GM19023 (cell line): ENCODE measurements around the gene CELF5.
"Not testable (repeated sequence)": the region's sequence is repeated elsewhere in the genome, so short reads cannot be mapped to it uniquely, and the experiment has no call there.

ENCODE experiments used
- ATAC-seq: cut with Tn5 transposase; IDR thresholded peaks from one replicate; pipeline ENCODE4 v1.9.1; 2021; ENCODE audit warnings: mild to moderate bottlenecking, moderate library complexity; ENCODE audit not compliant: unreplicated experiment

CELF5 gene

DNA sequence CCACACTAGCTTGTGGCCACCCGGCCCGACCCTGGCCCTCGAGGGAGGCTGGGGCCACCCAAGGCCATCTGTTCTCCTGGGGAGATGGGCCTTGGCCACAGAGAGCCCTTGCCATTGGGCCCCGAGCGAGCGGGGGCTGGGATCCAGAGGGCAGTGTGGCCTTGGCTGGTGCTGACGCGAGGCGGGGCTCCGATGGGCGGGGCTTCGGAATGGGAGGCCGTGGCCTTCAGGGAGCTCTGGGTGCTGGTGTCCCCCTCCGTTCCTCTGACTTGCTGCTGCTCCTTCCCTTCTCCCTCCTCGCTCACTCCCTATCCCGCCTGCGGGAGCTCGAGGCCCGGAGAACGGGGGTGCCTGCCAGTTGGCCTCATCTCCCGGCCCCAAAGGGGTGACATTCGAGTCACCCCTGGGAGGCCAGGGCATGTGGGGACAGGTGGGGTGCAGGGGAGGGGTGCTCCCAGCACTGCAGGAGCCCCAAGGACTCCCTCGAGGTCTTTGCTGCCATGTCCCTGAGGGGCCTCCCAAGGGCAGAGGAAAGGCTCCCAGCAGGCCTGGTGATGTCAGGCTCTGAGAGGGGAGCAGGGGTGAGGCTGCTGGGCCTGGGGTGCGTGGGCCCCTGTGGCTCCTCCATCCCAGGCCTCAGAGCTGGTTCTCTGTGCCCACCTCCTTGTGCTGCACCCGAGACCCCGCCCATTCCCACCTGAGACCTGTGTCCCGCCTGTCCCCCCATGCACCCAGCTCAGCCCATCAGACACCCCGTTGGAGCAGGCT is 34.6 kb upstream of the CELF5 start:
- ATAC-seq = no peak

DNA sequence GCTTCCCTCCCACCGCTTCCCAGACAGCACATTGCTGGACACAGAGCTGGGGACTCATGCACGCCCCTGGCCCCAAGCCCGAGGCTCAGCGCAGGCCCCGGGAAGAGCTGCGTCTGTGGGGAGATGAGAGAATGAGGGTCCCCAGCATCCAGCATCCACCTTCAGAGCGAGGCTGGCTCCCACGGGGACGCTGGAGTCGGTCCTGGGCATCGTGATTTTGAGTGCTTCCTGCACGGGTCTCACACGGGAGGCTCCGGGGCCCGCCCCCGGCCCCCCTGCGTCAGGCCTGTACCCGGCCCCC is 34.0 kb upstream of the CELF5 start:
- no peak for ATAC-seq

DNA sequence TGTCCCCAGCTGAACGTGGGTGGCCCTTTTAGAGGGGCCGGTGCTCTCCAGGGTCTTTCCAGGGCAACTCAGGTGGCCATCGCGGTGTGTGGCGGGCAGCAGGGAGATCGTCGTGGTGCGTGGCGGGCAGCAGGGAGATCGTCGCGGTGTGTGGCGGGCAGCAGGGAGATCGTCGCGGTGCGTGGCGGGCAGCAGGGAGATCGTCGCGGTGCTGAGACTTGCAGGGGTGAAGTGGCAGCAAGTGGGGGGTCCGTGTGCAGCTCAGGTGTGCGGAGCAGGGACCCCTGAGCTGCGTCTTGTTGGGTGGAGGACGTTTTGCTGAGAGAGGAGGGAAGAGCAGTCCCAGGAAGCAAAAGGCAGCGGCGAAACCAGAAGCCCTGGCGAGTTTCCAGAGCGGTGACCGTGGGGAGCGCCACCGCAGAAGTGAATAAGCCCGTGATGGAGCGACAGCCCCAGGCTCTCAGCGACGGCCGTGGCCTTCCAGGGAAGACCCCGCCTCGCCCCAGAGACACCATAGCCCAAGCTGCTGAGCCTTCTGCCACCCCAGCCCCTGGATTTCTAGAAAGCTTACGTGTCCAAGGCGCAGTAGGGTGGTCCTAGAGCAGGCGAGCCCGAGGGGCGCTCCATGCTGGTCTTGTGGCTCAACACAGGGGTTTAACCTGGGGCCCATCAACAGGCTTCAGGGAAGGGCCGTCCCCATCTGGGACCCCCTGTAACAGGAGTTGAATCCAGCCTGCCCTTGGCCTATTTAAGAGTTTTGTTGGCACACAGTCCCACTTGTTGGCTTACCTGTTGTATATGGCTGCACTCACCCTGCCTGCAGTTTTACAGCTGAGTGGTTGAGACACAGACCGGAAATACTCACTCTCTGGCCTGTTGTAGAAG is 33.3 kb upstream of the CELF5 start:
- ATAC-seq = no peak

DNA sequence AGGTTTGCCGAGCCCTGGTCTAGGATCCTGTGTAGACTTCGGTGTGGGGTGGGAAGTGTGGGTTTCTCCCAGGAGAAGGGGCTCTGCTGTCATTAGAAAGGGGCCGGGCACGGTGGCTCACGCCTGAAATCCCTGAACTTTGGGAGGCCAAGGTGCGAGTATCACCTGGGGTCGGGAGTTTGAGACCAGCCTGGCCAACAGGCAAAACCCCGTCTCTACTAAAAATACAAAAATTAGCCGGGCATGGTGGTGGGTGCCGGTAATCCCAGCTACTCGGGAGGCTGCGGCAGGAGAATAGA is 32.7 kb upstream of the CELF5 start:
- not testable (repeated sequence) for ATAC-seq

DNA sequence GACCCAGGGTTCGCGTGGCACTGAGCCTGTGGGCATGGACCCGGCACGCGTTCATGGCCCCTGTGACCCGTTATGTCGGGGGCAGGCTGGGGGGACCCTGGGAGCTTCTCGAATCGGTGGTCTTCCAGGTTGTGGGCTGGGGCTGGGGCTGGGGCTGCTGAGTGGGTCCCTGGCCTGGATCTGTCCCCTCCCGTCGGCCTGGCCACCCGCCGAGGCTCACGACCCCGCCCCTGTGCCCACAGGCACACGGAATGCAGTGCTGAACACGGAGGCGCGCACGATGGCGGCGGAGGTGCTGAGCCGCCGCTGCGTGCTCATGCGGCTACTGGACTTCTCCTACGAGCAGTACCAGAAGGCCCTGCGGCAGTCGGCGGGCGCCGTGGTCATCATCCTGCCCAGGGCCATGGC is 32.2 kb upstream of the CELF5 start:
- ATAC-seq = no peak

DNA sequence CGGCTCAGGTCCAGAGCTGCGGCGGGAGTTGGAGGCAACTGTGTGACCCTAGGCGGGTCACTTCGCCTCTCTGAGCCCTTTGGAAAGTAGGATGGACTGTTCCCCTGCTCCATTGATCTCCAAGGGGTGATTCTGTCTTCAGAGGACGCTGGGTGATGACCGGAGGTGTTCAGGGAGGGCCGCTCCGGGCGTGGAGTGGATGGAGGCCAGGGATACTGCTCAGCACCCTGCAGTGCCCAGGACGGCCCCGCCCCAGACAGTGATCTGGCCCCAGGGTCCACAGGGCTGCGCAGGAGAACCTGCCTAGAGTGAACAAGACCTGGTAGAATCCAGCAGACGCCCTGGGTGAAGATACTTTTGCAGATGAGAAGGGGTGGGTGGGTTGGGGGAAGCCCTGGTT is 31.8 kb upstream of the CELF5 start:
- no peak for ATAC-seq

DNA sequence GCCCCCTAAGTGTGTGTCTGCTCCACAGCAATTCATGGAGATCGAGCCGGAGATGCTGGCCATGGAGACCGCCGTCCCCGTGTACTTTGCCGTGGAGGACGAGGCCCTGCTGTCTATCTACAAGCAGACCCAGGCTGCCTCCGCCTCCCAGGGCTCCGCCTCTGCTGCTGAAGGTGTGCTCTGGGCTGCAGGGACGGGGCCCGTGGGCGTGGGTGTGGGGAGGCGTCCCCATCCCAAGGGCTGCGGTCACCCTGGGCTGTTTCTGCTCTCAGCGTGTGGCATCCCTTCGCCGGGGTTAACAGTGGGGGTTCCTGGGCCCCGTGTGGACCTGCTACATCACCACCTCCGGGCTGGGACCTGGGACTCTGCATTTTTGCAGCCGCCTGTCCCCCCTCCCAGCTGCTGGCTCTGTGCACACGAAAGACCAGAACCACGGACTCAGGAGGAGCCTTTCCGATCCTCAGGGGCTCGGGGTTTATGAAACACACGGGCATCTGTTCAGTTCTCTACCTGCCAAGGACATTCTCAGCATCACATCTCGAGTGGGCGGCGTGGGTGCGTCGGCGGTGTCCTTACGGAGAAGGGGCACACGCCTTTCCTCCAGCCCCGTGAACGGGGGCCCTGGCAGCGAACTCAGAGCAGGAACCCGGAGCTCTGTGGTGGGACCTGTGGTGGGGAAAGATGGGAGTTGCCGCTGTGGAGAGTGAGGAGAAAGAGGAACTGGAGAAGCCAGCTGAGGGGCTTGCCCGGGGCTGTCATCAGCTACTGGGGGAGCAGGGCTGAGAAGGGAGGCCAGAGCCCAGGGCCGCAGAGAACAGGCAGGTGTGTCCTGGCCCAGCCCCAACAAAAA is 31.0 kb upstream of the CELF5 start:
- ATAC-seq = no peak

DNA sequence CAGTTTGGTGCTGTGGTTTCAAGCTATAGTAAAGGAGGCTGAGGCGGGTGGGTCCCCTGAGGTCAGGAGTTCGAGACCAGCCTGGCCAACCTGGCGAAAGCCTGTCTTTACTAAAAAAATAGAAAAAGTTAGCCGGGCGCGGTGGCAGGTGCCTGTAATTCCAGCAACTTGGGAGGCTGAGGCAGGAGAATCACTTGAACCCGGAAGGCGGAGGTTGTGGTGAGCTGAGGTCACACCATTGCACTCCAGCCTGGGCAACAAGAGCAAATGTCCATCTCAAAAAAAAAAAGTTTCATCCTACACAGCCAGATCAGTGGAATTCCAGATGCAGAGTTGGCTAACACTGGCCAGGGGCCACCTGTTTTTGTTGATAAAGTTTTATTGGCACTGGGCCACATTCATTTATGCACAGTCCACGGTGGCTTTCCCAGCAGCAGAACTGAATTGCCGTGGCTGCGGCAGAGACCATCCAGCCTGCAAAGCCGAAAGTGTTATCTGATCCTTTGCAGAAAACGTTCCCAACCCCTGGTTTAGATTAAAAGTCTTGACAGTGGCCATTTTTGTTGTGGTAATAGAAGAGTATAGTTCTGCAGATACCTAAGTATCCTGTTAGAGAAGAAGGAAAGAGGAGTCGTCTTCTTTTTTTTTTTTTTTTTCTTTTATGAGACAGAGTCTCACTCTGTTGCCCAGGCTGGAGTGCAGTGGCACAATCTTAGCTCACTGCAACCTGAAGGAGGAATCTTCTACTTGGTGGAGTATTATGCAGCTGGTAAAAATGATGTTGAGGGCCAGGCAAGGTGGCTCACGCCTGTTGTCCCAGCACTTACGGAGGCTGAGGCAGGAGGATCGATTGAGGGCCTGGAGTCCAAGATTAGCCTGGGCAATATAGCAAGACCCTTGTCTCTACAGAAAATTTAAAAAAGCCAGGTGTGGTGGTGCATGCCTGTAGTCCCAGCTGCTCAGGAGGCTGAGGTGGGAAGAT is 30.1 kb upstream of the CELF5 start:
- no peak for ATAC-seq

DNA sequence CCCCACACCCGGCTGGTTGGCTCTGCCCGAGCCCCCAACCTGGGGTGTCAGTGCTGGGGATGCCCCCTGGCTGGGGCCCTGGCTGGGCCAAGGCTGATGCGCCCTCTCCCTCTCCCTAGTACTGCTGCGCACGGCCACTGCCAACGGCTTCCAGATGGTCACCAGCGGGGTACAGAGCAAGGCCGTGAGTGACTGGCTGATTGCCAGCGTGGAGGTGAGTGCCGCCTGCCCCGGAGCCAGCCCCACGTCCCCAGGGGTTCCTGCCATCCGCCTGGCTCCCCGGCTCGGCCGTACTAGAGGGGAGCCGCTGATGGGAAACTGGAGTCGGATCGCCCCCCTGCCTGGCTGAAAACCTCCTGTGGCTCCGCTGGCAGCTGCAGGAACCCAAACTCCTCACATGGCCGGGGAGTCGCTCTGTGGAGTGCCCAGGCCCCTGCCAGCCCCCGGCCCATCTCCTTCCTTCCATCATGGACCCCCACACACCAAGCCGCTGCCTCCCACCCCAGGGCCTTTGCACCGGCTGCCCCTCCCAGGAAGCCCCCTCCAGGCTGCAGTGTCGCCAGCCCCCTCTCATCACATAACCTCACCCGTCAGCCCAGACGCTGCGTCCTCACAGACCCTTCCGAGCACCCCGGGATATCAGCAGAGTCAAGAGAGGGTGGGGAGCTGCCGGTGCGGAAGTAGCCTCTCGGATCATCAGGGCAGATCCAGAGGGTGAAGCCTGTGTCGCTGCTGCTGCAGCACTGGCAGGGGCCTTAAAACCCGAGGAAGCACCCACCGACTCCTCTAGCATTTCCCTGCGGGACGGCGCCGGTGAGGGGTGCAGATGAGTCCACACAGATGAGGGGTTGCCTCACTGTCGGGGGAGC is 28.2 kb upstream of the CELF5 start:
- ATAC-seq = no peak

DNA sequence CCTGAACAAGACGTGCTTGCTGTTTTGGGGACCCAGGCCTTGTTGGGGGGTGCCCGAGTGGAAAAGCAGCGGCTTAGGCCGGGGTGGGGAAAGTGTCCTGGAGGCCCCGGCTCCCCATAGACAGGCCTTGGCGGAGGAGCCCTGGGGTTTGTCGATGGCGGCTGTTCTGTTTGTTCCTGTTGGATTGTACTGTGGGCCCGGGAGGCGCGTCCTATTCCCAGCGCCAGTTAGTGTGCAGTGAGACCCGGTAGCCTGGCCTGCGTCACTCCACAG is 27.6 kb upstream of the CELF5 start:
- no peak for ATAC-seq

DNA sequence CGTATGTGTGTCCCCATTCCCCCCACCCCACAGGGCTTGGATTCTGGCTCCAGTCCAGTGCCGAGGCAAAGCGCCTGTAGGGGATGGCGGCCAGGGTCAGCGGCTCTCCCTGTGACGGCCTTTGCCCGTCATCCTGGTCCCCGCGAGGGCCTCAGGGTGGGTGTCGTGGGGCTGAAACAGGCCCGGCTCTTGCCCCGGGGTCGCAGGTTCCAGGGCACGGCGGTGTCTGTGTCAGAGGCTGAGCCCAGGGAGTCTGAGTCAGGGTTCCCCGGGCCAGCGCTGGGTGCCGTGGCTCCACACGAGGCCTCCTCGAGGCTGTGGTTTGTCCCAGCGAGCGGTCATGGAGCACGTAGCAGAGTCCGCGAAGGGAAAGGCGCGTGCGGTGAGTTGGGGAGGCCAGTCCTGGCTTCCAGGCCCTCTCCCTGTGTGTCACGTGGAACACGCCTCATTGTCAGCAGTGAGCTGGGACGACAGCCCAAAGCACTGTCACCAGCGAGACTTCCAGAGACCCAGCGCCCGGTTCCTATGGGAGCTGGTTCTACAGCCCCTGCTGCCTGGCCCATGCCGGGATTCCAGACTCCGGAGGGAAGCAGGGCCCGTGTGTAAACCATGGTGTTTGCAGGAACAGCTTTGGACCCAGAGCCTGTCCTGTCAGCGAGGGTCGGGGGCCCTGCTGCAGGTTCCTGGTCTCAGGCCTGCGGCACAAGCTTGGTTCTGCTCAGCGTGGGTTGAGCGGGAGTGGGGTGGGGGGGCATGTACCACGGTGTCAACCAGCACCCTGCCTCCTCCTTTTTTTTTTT is 25.4 kb upstream of the CELF5 start:
- no peak for ATAC-seq

DNA sequence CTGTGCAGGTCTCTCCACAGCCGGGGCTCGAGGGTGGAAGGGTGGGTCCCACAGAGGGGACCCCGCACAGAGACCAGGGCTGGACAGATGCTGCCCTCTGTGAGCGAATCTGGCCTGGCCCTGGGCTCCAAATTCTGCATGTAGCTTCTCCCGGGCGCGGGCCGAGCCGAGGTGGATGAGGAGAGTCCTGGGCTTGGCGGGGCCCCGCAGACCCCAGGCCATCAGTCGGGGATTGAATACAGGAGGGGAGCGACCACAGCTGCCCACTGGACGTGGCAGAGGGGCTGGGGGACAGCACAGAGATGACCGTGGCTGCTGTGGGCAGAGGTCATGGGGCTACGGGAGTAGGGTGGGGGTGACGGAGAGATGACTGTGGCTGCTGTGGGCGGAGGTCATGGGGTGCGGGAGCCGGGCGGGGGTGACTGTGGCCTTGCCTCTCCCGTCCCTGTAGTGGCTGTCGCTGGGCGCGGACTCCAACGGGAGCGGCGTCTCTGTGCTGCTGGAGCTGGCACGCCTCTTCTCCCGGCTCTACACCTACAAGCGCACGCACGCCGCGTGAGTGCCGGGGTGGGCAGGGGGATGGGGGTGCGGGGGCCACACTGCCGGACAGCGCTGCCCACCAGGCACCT is 23.3 kb upstream of the CELF5 start:
- no peak for ATAC-seq

DNA sequence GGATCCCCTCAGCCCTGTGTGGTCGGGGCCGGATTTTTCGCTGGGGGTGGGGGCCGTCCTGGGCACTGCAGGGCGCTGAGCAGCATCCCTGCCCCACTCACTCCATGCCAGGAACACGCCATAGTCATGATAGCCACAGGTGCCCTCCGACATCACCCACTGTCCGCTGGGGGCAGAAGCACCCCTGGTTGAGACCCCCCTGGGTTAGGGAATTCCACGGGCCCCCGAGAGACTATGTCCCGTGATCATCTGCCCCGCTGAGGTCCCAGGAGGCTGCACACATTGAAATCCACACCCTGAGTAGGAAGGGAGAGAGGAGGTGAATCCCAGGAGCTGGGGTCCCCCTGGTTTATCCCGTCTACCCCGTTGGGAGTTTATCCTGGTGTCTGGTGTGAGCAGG is 22.6 kb upstream of the CELF5 start:
- no peak for ATAC-seq

DNA sequence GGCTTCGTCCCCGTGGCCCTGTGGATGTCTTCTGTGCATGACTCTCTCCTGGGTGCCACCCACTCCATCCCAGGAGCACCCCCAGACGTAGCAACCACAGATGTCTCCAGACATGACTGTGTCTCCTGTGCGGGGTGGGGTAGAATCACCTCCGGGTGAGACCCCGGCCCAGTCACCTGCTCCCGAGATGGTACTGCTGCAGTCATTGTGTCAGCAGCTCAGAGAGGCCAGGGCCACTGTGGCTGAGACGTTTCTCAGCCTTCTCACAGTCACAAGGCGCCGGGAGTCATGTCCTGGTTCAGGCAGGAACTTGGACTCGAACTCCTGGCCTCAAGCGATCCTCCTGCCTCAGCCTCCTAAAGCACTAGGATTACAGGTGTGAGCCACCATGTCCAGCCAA is 22.1 kb upstream of the CELF5 start:
- ATAC-seq = no peak

DNA sequence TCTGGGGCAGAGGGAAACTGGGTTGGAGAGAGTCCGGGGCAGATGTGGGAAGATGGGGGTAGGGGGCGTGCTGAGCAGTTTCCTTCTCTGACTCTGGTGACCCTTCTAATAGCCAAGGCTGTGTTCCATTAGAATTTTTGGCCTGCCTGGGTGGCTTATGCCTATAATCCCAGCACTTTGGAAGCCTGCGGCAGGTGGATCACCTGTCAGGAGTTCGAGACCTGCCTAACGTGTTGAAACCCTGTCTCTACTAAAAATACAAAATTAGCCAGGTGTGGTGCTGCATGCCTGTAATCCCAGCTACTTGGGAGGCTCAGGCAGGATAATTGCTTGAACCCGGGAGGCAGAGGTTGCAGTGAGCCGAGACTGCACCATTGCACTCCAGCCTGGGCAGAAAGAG is 21.6 kb upstream of the CELF5 start:
- not testable (repeated sequence) for ATAC-seq

DNA sequence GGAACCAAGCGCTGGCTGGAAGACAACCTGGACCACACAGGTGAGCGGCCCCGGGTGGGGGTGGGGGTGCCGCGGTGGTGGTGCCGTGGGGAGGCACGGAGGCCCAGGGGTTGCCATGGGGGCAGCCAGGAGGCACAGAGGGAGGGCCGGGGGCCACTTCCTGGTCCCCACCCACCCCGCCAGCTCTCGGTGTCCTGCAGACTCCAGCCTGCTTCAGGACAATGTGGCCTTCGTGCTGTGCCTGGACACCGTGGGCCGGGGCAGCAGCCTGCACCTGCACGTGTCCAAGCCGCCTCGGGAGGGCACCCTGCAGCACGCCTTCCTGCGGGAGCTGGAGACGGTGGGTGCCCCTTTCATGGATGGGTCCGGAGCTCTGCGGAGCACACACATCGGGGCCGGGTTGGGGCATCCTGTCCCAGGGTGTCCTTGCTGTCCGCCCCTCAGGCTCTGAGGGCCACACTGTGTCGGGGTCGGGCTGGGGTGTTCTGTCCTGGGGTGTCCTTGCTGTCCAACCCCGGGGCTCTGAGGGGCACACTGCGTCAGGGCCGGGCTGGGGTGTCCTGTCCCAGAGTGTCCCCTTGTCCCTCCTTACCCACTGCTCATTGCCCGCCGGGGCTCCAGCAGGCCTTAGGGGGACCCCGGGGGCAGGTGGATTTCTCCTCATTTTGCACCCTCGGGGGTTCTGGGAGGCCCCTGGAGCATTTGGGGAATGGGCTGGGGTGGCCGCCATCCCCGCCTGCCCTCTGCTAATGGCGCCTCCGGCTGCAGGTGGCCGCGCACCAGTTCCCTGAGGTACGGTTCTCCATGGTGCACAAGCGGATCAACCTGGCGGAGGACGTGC is 20.4 kb upstream of the CELF5 start:
- ATAC-seq = no peak

DNA sequence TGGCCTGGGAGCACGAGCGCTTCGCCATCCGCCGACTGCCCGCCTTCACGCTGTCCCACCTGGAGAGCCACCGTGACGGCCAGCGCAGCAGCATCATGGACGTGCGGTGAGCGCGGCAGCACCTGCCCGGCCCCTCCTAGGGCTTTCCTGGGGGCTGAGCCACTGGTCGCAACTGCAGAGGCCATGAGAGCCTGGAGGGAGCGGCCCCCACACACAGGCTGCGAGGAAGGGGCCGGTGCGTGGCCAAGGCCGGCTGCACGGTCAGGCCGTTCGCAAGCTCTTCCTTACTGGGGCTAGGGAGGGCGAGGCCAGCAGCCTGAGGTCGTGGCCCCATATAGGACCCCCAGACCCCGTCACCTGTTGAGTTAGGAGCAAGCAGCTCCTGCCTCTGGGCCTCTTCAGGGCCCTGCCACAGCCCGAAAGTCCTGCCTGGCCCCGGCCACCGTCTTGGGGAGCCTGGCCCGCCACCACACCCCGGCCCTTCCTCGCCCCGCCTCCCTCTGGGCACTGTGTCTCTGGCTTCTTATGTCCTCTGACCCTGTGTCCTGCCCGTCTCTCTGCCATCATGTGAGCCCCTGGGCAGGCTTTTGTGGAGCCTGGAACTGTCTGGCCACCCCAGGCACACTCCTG is 19.7 kb upstream of the CELF5 start:
- ATAC-seq = no peak
